H1 (cell line): ENCODE data around the gene KIF26B. TPM values are rescaled to one million over a fixed set of nuclear protein-coding genes. Genes with fewer than 3 reads are reported as not detected.

ENCODE experiments used
- CTCF ChIA-PET: fragments of 300-600 bp; sonication (Branson Sonifier 250); formaldehyde crosslinking; loops from one replicate; lab custom pipeline; 2021; ENCODE audit not compliant: partially characterized antibody; lab: Charles Lee
- POLR2A ChIA-PET: fragments of 300-600 bp; sonication (Branson Sonifier 250); formaldehyde crosslinking; loops from one replicate; lab custom pipeline; 2021; ENCODE audit warnings: inconsistent platforms; ENCODE audit not compliant: partially characterized antibody; lab: Charles Lee
- DNase-seq, 2 experiments: peaks; one replicate each; pipeline versions ENCODE4 v3.0.0 to v3.0.0-alpha.2; 2010 to 2022; ENCODE audit warnings: low spot score in 2 of 2, low read depth in 1 of 2, mixed read lengths in 1 of 2
- FAIRE-seq: peaks from 2 replicates; lab custom pipeline; 2011; peaks lifted over from hg19 to GRCh38; lab: Jason Lieb, UNC
- H2AFZ ChIP-seq: 2 replicates; pipeline ENCODE4 v1.8.1; 2012; ENCODE audit warnings: low read length, inconsistent platforms
- H2AK5ac ChIP-seq: 2 replicates; pipeline ENCODE4 v1.6.1; 2013; ENCODE audit warnings: low read depth, low read length
- H2BK120ac ChIP-seq: replicated peaks from 2 replicates; pipeline ENCODE3; 2013; ENCODE audit warnings: low read depth, low read length, inconsistent platforms
- H2BK12ac ChIP-seq: 2 replicates; pipeline ENCODE4 v1.6.1; 2013; ENCODE audit warnings: low read depth, low read length
- H2BK15ac ChIP-seq: 2 replicates; pipeline ENCODE4 v1.6.1; 2013; ENCODE audit warnings: low read length
- H2BK20ac ChIP-seq: 2 replicates; pipeline ENCODE4 v1.6.1; 2013; ENCODE audit warnings: low read length
- H2BK5ac ChIP-seq: 2 replicates; pipeline ENCODE4 v1.6.1; 2013; ENCODE audit warnings: low read depth, low read length
- H3K14ac ChIP-seq: 2 replicates; pipeline ENCODE4 v1.6.1; 2013; ENCODE audit warnings: inconsistent platforms; ENCODE audit not compliant: insufficient read length
- H3K18ac ChIP-seq: 2 replicates; pipeline ENCODE4 v1.6.1; 2013; ENCODE audit warnings: low read length; ENCODE audit errors: extremely low read depth
- H3K23ac ChIP-seq: 2 replicates; pipeline ENCODE4 v1.6.1; 2013; ENCODE audit warnings: inconsistent platforms; ENCODE audit not compliant: insufficient read length
- H3K23me2 ChIP-seq: 2 replicates; pipeline ENCODE4 v1.6.1; 2013; ENCODE audit warnings: low read depth, low read length
- H3K27ac ChIP-seq: 2 replicates; pipeline ENCODE4 v1.6.1; 2011; ENCODE audit warnings: low read depth, low read length, inconsistent platforms
- H3K27me3 ChIP-seq, 4 experiments: replicated peaks in 1 of 4; 1 replicate in 1 of 4; 2 replicates in 3 of 4; pipeline versions ENCODE4 v1.6.1 to v1.8.1; 2011 to 2013; ENCODE audit warnings: low read length in 3 of 4, mild to moderate bottlenecking in 3 of 4, inconsistent platforms in 2 of 4, mixed read lengths in 2 of 4, moderate library complexity in 1 of 4; ENCODE audit not compliant: control insufficient read depth in 3 of 4, insufficient read depth in 3 of 4; ENCODE audit errors: extremely low read depth in 1 of 4
- H3K36me3 ChIP-seq, 4 experiments: 2 replicates each; pipeline versions ENCODE4 v1.6.1 to v1.8.1; 2011 to 2013; ENCODE audit warnings: mild to moderate bottlenecking in 4 of 4, low read length in 3 of 4, moderate library complexity in 2 of 4, control low read depth in 1 of 4, inconsistent platforms in 1 of 4; ENCODE audit not compliant: insufficient read depth in 4 of 4, control insufficient read depth in 2 of 4
- H3K4ac ChIP-seq: replicated peaks from 2 replicates; pipeline ENCODE3; 2013; ENCODE audit warnings: low read length, low read depth, mixed read lengths, inconsistent platforms; ENCODE audit not compliant: insufficient read length
- H3K4me1 ChIP-seq, 4 experiments: replicated peaks in 1 of 4; 1 replicate in 1 of 4; 2 replicates in 3 of 4; pipeline versions ENCODE4 v1.6.1 to v1.8.1; 2011 to 2013; ENCODE audit warnings: low read length in 3 of 4, inconsistent platforms in 2 of 4, mixed read lengths in 1 of 4; ENCODE audit not compliant: insufficient read depth in 4 of 4, control insufficient read depth in 3 of 4
- H3K4me2 ChIP-seq, 2 experiments: 2 replicates each; pipeline versions ENCODE4 v1.6.1 to v1.8.1; 2011 to 2013; ENCODE audit warnings: low read depth in 2 of 2, low read length in 2 of 2, control low read depth in 1 of 2, inconsistent platforms in 1 of 2, mild to moderate bottlenecking in 1 of 2; ENCODE audit not compliant: insufficient read depth in 1 of 2
- H3K4me3 ChIP-seq, 4 experiments: fragments of 200-600, 300-600 bp in 1 of 4; sonication (generic), shearing (Covaris generic), sonication (Bioruptor Twin) in 1 of 4; 2 replicates each; pipeline versions ENCODE4 v1.5.1 to v1.8.1; 2011 to 2016; ENCODE audit warnings: low read length in 4 of 4, low read depth in 3 of 4, control low read depth in 2 of 4, inconsistent platforms in 2 of 4, mild to moderate bottlenecking in 2 of 4, mixed read lengths in 1 of 4, moderate library complexity in 1 of 4; ENCODE audit not compliant: insufficient read depth in 2 of 4; ENCODE audit errors: extremely low read depth in 1 of 4
- H3K56ac ChIP-seq: replicated peaks from 2 replicates; pipeline ENCODE3; 2013; ENCODE audit warnings: low read depth, mild to moderate bottlenecking, mixed read lengths, low read length, inconsistent platforms; ENCODE audit not compliant: insufficient read length
- H3K79me1 ChIP-seq: 2 replicates; pipeline ENCODE4 v1.6.1; 2013; ENCODE audit warnings: low read depth, low read length, control low read depth
- H3K79me2 ChIP-seq, 2 experiments: 2 replicates each; pipeline versions ENCODE4 v1.6.1 to v1.8.1; 2012 to 2013; ENCODE audit warnings: low read length in 2 of 2, mild to moderate bottlenecking in 2 of 2, inconsistent platforms in 1 of 2; ENCODE audit not compliant: insufficient read depth in 2 of 2, control insufficient read depth in 1 of 2
- H3K9ac ChIP-seq, 4 experiments: replicated peaks in 1 of 4; 1 replicate in 1 of 4; 2 replicates in 3 of 4; pipeline versions ENCODE4 v1.6.1 to v1.8.1; 2011 to 2013; ENCODE audit warnings: low read depth in 3 of 4, low read length in 3 of 4, control low read depth in 2 of 4, mild to moderate bottlenecking in 2 of 4, moderate library complexity in 2 of 4, inconsistent platforms in 1 of 4; ENCODE audit errors: extremely low read depth in 1 of 4
- H3K9me3 ChIP-seq, 2 experiments: 2 replicates each; pipeline versions ENCODE4 v1.6.1 to v1.8.1; 2012 to 2013; ENCODE audit warnings: mild to moderate bottlenecking in 2 of 2, moderate library complexity in 2 of 2, control low read depth in 1 of 2, inconsistent platforms in 1 of 2, low read depth in 1 of 2, low read length in 1 of 2, mixed read lengths in 1 of 2; ENCODE audit not compliant: insufficient read depth in 2 of 2
- H4K20me1 ChIP-seq, 2 experiments: replicated peaks in 1 of 2; 2 replicates each; pipeline versions ENCODE3 to v1.8.1; 2011 to 2013; ENCODE audit warnings: inconsistent platforms in 2 of 2, low read length in 2 of 2, mild to moderate bottlenecking in 1 of 2; ENCODE audit not compliant: insufficient read depth in 2 of 2, control insufficient read depth in 1 of 2
- H4K5ac ChIP-seq: 2 replicates; pipeline ENCODE4 v1.6.1; 2013; ENCODE audit warnings: low read length, low read depth, mixed read lengths, inconsistent platforms; ENCODE audit not compliant: insufficient read length
- H4K8ac ChIP-seq: 2 replicates; pipeline ENCODE4 v1.8.0; 2013; ENCODE audit warnings: mild to moderate bottlenecking, moderate library complexity, low read length, inconsistent platforms; ENCODE audit not compliant: insufficient read depth; ENCODE audit errors: extremely low read depth
- H4K91ac ChIP-seq: replicated peaks from 2 replicates; pipeline ENCODE3; 2013; ENCODE audit warnings: low read length, mixed read lengths, inconsistent platforms; ENCODE audit not compliant: insufficient read length
- CEBPB ChIP-seq: IDR thresholded peaks from 2 replicates; pipeline ENCODE4 v1.6.1; 2012; ENCODE audit warnings: low read depth, low read length
- CHD2 ChIP-seq: IDR thresholded peaks from 2 replicates; pipeline ENCODE4 v1.6.1; 2012; ENCODE audit warnings: low read length, improper control_type of control experiment
- EZH2 ChIP-seq: fragments of 200-600 bp; sonication (generic); IDR thresholded peaks from 2 replicates; pipeline ENCODE4 v1.7.1; 2012; ENCODE audit warnings: low read depth, mild to moderate bottlenecking, moderate library complexity, low read length, inconsistent platforms; ENCODE audit not compliant: severe bottlenecking
- FOSL1 ChIP-seq: IDR thresholded peaks from 2 replicates; pipeline ENCODE4 v1.6.1; 2011; ENCODE audit warnings: mild to moderate bottlenecking, low read depth, low read length, moderate library complexity; ENCODE audit not compliant: insufficient read depth
- HDAC2 ChIP-seq, 2 experiments: fragments of 300-600 bp in 1 of 2; sonication (generic) in 1 of 2; IDR thresholded peaks; 2 replicates each; pipeline ENCODE4 v1.6.1; 2011 to 2012; ENCODE audit warnings: low read depth in 2 of 2, low read length in 2 of 2, mild to moderate bottlenecking in 2 of 2, moderate library complexity in 2 of 2, borderline replicate concordance in 1 of 2, inconsistent platforms in 1 of 2
- JUND ChIP-seq: IDR thresholded peaks from 2 replicates; pipeline ENCODE4 v1.6.1; 2011; ENCODE audit warnings: mild to moderate bottlenecking, improper control_type of control experiment, low read length
- KDM1A ChIP-seq: fragments of 200-600, 300-600 bp; sonication (generic); IDR thresholded peaks from 2 replicates; pipeline ENCODE4 v1.7.1; 2016; ENCODE audit warnings: mild to moderate bottlenecking, low read length, borderline replicate concordance
- POU5F1 ChIP-seq: IDR thresholded peaks from 2 replicates; pipeline ENCODE4 v1.6.1; 2011; ENCODE audit warnings: low read depth, mild to moderate bottlenecking, low read length, moderate library complexity
- RFX5 ChIP-seq: IDR thresholded peaks from 2 replicates; pipeline ENCODE4 v1.6.1; 2011; ENCODE audit warnings: low read depth, low read length, improper control_type of control experiment, borderline replicate concordance
- SAP30 ChIP-seq: fragments of 300-600 bp; sonication (generic); IDR thresholded peaks from 2 replicates; pipeline ENCODE4 v1.7.1; 2012; ENCODE audit warnings: low read length, moderate library complexity, mild to moderate bottlenecking, inconsistent platforms; ENCODE audit not compliant: insufficient read depth, insufficient replicate concordance
- SIN3A ChIP-seq, 2 experiments: IDR thresholded peaks in 1 of 2; conservative IDR thresholded peaks in 1 of 2; 2 replicates each; pipeline ENCODE4 v1.6.1; 2011 to 2012; ENCODE audit warnings: low read length in 2 of 2, improper control_type of control experiment in 1 of 2, low read depth in 1 of 2, mild to moderate bottlenecking in 1 of 2
- SIX5 ChIP-seq: IDR thresholded peaks from 2 replicates; pipeline ENCODE4 v1.6.1; 2011; ENCODE audit warnings: mild to moderate bottlenecking, low read depth, low read length
- SP2 ChIP-seq: IDR thresholded peaks from 2 replicates; pipeline ENCODE4 v1.6.1; 2012; ENCODE audit warnings: mild to moderate bottlenecking, low read length, inconsistent platforms
- TEAD4 ChIP-seq: IDR thresholded peaks from 2 replicates; pipeline ENCODE4 v1.6.1; 2012; ENCODE audit warnings: low read depth, low read length, inconsistent platforms, mixed read lengths
- WGBS, 2 experiments: shearing (Covaris generic) in 1 of 2; methylation state at CpG; one replicate each; pipeline versions ENCODE4 v1.1.6 to v1.1.7; 2013 to 2015; ENCODE audit warnings: low lambda C conversion rate in 2 of 2, mixed read lengths in 2 of 2, inconsistent platforms in 1 of 2, low coverage in 1 of 2, missing lambda C conversion rate in 1 of 2; ENCODE audit not compliant: insufficient replicate concordance in 2 of 2, insufficient coverage in 1 of 2, insufficient read length in 1 of 2; ENCODE audit errors: extremely low coverage in 1 of 2, missing lambda C conversion rate in 1 of 2; 5-methylcytosine and 5-hydroxymethylcytosine counted together
- polyA plus RNA-seq, 7 experiments: library from polyadenylated mRNA; depleted of rRNA in 3 of 7; stranded (reverse) in 5 of 7; unstranded in 2 of 7; fragments of >200 nt in 5 of 7; fragments of 200-250 nt in 2 of 7; gene quantifications; 1 replicate in 5 of 7; 2 replicates in 1 of 7; 4 replicates in 1 of 7; pipeline versions ENCODE4 v1.2.1 to v1.2.3, GENCODE V29; 2011 to 2013; ENCODE audit warnings: missing spikeins in 2 of 7, mixed read lengths in 2 of 7
- total RNA-seq: library from RNA; stranded (reverse); fragmentation: NEBNext Ultra II Directional; extraction: Animal tissue kit (Norgen Biotek cat#: 25700); gene quantifications from 2 replicates; pipeline ENCODE4 v1.2.1, GENCODE V29; 2021

The KIF26B gene
- total and polyA plus RNA-seq, 2 of the 8 experiments (the other 6 are each of a cell fraction or from before 2014, with no cell fraction given): 0.06 to 0.28 TPM

- Histone ChIP-seq H2AK5ac (no peak overlapping the region), H3K36me3 (no peaks in the 10 kb centered on the region), H2BK15ac (no peak overlapping the region), H4K5ac (no peak overlapping the region), H3K4ac (no peak overlapping the region), H3K23ac (no peak overlapping the region), H2BK120ac (no peak overlapping the region), H3K9me3 (no peaks in the 10 kb centered on the region), H2BK5ac (0 out of 2 replicates have a peak overlapping the region, but pooled peaks have one; percentile 60), H3K4me2 (no peak overlapping the region), H3K79me1 (no peaks in the 10 kb centered on the region), H2BK12ac (no peak overlapping the region), H3K18ac (peak overlapping the region; percentile 32; the same call in 1 of the 2 replicates), H4K8ac (no peak overlapping the region), H3K27ac (no peak overlapping the region), H2BK20ac (no peak overlapping the region), H3K4me1 (no peaks in the 10 kb centered on the region), H3K56ac (no peak overlapping the region), H3K23me2 (peaks cover 4% of the 10 kb centered on the region; the same call in 1 of the 2 replicates), H3K4me3 (no peak overlapping the region), H2AFZ (no peak overlapping the region), H3K9ac (no peak overlapping the region), H4K91ac (no peak overlapping the region), H3K27me3 (no peaks in the 10 kb centered on the region; a peak in 1 of 7 replicates), H4K20me1 (peaks cover 0 to 5% of the 10 kb centered on the region in 2 experiments), H3K14ac (no peak overlapping the region), H3K79me2 (no peaks in the 10 kb centered on the region)
- no peak for FAIRE-seq
- ChIA-PET CTCF (interaction anchor here (1.4 kb wide), 1 partner anchor 88 kb away, joined by 7 read pairs; no protein-coding TSS in a partner anchor), POLR2A (no interaction called here)
- DNase-seq: no peak
- 95% methylated on average over 6 of the region's 6 CpGs; no CpG with 5 or more reads in 1 of the 2 experiments for WGBS, 2 experiments
- no peak for TF ChIP-seq FOSL1
- TF ChIP-seq EZH2: no peak
- no peak for TF ChIP-seq JUND
- no peak for TF ChIP-seq SAP30
- no peak for TF ChIP-seq SIX5
- no peak for TF ChIP-seq HDAC2 (IDR thresholded peaks at IDR 0.05; ENCODE audit: borderline replicate concordance in 1 of 2, low read depth in 2 of 2, low read length in 2 of 2)
- TF ChIP-seq POU5F1: no peak
- TF ChIP-seq SP2: no peak
- TF ChIP-seq RFX5: no peak
- no peak for TF ChIP-seq SIN3A (conservative IDR thresholded peaks at IDR 0.05 in 1 of 2, IDR thresholded peaks at IDR 0.05 in 1 of 2; ENCODE audit: low read depth in 1 of 2, low read length in 2 of 2)
- no peak for TF ChIP-seq CEBPB
- no peak for TF ChIP-seq KDM1A
- TF ChIP-seq CHD2: no peak
- TF ChIP-seq TEAD4: no peak
Measured at GRCh38 chr1:245469006-245469405, 314.2 kb downstream of the KIF26B start.
